Cerebellar cortex (tissue), 1 donor: ENCODE measurements around the gene RTP4.
A peak's percentile ranks its signal among the peaks of the same experiment; 100 is the strongest.

Experiments used
- DNase-seq: peaks from one replicate; pipeline ENCODE4 v3.0.0-alpha.2; 2015; ENCODE audit warnings: low spot score

The RTP4 gene, protein sequence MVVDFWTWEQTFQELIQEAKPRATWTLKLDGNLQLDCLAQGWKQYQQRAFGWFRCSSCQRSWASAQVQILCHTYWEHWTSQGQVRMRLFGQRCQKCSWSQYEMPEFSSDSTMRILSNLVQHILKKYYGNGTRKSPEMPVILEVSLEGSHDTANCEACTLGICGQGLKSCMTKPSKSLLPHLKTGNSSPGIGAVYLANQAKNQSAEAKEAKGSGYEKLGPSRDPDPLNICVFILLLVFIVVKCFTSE

DNA sequence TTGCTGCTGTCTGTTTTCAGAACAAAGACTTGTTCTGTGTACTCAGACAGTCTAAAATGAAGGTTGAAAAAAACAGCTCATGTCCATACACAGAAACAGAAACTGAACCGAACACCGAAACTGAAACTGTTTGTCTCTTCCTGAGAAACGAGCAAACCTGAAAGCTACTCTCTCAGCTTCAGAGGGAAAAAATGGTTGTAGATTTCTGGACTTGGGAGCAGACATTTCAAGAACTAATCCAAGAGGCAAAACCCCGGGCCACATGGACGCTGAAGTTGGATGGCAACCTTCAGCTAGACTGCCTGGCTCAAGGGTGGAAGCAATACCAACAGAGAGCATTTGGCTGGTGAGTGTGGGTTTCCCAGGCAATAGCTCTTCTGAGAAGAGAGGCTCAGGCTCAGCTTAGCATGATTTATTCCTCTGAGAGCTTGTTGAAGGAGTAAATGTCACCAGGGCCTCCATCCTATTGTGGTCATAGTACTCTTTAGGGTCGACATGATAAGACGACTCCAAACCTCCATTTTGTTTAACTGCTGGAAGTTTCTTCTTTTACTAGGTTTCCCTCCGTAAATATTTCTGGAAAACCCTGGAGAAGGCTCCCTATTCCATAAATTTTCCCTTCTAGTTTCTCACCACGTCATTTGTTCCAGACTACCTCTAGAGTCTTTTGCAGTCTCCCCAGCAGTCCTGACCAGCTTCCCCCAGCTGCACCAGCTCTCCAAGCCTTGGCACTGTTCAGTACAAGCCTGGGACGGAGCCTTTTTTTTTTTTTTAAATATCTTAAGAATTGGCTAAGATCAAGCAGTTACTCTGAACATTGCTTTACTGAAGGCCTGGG lies at the start of gene RTP4:
TSS of gene RTP4 (plus strand) at position 135 of the 838 bp plus-strand sequence. CDS start at position 192, 57 bp downstream.
- peak; percentile 6 for DNase-seq

DNA sequence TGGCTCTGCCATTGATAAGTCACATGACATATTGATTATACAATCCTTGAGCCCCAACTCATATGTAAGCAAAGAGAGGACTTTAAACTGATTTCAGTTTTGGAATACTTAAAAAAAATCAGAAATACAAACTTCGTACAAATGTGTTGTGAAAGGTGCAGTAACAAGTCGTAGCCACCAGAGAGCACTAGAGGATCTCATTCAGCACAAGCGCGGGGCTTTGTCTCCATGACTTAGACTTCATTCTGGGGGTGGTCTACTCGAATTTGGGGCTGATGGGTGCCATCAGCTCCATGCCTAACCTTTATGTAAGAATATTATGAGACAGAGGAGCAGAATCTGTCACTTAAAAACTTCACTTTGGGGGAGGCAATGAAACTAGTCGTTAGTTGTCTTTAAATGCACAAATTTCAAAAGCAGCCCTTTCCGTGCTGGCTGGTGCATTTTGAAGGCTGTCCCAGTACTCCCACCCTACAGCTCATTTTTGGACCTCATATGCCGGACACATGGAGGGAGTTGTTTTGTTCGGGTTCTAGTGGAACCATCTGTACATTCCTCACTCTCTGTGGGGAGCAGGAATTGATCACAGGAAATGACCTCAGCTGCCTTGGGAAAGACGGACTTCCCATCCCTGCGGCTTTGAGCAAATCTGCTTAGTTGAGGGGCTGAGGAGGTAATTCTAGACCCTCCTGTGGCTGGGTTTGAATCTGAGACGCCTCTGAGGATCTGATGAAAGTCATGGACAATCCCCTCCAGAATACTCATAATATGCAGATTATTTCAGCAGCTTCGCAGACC lies 49.2 kb upstream of the RTP4 start:
- DNase-seq, result peak; percentile 55

DNA sequence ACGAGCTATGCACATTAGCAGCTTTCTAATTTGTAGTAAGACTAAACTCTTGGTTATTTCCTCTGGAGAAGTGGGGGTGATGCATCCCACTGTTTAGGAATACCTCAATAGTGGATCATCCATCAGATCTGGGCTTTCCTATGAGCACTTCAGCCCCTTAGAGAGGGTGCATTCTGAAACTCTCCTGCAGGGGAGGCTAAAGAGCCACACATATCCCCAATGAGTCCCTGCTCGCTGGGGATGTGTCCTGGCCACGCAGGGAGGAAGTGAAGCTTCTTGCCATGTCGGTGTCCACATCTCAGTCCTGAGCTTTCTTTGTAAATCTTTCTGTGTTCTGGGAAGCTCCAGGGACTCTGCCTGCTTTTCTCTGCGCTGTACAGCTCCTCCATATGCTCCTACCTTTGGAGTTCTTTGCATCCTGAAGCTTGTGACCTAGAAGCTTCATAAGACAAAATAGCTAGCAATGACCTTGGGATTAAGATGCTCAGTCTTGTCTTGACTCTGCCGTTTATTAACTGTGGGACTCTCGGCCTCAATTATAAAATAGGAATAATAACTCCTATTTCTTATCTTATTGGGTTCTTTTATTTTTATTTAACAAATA lies 48.4 kb upstream of the RTP4 start:
- peak; percentile 53 for DNase-seq

DNA sequence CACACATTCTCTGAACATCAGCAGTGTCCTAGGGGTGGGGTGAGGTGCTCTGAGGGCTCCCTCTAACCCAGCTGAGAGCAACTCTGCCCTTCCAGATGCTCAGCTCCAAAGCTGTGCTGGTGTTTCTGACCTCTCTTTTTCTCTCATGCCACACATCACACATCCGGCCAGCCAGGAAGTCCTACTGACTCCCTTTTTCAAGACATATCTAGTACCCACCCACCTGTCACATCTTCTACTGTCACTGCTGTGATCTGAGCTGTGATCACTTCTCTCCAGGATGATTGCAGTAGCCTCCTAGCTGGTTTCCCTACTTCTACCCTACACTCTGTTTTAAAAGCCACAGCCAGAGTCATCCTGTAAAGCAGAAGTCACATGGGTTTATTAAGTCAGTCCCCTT lies 46.4 kb upstream of the RTP4 start:
- no peak for DNase-seq

DNA sequence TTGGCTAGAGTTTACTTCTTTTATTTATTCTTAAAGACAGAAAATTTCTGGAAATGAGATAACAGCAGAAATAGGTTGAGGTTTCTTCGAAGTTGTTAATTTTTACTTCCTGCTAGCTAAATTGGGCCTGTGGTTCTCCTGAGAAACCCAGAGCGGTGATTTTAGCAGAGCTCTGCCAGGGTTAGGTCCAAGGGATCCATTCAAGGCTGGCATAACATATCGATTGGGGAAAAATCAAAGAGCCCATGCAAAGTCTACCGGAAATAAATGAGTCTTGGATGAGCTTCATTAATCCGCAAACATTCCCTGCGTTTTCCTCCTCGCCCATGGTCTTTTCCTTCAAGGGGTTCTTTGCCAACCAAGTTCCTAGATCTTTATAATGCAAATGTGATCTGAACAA lies 45.9 kb upstream of the RTP4 start:
- DNase-seq, result no peak

DNA sequence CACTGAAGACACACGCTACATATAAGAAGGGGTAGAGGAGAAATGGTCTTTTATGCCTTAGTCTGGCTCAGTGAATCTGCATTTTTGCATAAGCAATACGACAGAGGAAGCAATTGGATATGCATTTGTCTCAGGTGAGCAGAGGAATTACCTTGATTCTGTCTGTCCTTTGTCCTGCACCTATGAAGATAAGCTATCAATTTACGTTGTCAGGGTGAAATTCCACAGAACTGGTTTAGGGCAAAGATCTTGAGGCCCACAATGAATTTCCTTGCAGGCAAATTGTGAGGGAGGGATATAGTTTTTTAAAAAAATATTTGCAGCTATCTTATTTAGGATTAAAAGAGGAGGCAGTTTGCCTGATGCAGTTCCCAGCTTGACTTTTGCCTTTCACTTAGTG lies 45.1 kb upstream of the RTP4 start:
- no peak for DNase-seq

DNA sequence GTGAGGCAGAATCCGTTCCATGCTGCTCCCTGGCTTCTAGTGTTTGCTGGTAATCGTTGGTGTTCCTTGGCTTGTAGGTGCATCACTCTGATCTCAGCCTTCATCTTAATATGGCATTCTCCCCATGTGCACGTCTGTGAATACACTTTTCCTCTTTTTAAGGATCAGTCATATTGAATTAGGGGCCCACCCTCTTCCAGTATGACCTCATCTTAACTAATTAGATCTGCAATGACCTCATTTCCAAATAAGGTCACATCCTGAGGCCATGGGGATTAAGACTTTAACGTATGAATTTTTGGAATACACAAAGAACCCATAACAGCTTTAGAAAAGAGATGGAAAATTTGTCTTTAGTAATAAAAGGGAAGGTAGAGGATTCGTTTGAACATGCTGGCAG lies 42.6 kb upstream of the RTP4 start:
- no peak for DNase-seq

DNA sequence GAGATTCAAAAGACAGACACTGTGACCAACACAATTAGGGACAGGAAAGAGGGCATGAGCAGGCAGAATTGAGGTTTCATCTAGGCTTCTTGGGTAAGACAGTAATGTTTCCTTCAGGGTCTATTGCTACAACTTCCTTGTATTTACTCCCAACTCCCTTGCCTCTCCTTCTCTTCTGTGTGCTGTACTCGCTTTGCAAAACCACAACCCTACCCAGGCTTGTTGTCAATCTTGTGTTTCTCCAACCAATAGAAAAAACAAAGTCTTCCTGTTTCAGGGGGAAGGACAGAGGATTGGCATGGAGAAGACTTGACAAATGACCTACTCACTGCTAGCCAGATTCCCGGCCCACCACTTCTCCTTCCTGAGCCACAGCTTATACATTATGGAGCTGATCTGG lies 40.3 kb upstream of the RTP4 start:
- no peak for DNase-seq

DNA sequence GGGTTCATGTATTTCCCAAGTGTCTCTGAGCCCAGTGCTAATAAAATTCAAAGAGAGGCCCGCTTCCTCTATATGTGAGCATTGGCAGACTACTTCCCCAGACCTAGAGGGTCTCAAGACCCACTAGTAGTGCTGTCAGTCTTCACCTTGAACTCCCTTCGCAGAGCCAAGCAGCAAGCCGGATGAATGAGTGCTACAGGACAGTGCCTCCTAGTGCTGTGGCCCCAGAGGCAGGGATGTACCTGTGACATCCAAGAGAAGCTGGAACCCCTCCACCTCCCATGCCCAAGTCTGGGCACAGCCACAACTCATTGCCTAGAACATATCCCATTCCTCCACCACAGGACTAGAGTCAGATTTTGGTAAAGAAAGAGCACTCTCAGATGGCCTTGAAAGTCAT lies 39.5 kb upstream of the RTP4 start:
- DNase-seq, result no peak

DNA sequence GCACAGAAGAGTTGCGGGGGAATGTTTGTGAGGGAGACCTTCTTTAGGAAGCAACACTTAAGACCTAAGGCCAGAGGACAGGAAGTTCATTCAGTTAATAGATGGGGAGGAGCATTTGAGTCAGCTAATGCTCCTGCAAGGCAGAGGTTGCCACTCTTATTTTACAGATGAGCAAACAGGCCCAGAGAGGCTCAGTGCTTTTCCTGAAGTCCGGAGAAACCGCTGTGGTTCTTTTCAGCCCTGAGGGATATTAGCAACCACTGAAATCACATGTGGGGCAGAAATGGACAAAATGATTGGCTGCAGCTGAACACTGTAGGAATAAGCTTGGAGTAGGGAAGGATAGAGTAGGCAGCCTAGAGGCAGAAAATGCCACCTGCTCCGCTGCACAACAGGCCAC lies 33.3 kb upstream of the RTP4 start:
- no peak for DNase-seq

DNA sequence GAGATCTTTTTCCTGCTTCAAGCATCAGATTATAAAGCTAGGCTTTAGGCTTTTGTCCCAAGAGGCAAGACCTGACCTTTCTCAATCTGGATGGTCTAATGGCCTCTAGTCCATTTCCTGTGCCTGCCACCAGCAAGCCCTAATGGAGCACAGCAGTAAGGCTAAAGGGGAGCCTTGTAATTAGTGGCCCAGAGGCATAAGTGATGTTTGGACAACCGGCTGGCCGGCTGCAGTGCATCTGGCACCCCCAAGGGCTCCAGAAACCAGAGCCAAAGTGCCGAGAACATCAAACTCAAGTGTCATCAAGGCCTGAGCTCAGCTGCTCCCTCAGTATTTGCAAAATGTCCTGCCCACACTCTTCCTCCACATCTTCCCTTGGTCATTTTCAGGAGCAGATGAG lies 31.9 kb upstream of the RTP4 start:
- DNase-seq, result no peak

DNA sequence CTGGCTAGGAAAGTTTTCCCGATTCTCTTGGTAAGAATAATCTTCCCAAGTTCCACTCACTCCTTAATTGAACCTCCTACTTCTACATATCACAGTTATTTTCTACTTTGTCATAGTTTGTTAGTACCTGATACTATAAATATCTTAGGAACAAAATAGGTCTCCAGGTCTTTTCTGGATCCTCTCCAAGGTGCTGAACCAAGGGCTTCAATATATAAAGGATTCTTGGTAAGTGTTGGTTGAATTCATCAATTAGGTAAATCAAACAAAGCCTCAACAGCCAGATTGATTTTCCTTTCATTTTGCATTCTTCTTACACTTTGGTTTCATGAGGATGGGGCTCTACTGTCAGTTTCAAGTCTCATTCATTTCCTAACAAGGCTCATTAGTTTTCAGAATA lies 27.6 kb upstream of the RTP4 start:
- DNase-seq, result no peak

DNA sequence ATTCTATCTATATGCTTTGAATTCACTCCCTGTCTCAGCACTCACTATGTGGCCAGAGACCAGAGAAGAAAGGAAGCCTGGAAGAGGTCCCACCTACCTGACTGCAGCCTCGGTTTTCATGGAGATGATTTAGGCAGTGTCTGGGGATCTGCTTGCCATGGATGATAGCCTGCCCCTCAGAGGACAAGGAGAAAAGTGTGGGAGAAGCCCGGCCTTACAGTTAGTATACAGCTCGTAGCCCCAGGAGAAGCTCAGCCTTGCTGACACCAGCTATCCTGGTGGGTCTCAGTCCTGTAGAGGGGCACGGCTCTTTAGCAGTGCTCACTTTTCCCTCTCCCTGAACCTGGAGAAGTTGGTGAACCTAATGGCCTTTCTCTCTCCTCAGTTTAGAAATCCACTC lies 25.9 kb upstream of the RTP4 start:
- DNase-seq, result no peak

DNA sequence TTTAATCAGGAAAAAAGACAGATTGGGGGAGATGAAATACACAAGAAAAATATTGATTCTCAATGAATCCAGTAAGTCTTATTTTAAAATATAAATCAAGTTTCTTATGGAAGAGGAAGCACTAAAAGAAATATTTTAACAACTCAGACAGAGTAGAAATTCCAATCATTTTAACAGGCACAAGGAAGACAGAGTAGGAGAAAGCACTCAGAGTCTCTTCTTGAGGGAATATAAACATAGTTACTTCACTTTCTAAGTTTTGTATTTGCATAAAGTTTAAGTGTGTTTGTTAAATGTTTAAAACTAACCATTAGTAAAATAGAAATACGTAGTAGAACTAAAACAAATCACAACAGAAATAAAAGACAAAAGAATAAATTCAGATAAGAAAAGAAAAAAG lies 24.5 kb upstream of the RTP4 start:
- DNase-seq, result no peak

DNA sequence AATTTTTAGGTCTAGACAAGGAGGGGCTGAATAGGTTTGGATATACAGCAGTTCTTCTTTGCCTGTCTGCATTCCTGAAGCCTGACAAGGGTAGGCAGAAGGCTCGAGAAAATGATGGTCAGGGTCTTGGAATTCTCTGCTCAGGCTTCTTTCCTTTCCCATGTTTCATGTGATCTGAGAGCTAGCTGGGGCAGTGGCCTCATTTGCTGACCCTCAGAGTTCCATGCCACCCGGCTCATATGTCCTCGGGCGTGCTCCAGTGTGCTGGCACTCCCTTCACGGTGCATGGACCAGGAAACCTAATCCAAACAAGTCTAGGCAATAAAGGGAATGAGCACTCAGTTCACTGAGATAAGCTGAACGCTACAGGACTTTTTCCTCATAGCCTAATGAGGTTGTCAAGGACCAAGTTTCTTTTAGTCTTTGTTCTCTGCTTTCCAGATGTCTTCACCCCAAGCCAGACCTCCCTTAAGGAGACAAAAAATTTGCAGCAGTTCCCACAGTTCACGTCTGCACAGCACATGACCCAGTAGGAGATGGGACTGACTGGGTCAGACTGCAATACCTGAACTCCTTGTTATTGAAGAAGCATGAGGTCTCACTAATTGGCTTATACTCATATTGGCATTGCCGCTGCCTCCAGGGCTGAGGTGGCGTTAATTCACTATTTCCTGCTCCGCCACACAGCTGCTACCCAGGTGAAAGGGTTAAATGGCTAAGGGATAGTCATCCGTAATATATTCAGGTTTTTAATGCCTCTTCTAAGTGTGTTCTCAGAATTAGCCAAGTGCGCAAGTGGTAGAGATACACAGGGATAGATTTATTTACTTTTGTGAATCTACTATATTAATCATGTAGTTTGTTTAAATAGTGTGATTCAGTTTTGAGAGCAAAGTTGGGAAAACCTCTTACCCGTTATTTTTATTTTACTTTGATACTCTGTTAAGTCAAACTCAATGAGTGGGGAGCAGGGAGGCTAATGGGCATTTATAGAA lies 15.3 kb upstream of the RTP4 start:
- no peak for DNase-seq

DNA sequence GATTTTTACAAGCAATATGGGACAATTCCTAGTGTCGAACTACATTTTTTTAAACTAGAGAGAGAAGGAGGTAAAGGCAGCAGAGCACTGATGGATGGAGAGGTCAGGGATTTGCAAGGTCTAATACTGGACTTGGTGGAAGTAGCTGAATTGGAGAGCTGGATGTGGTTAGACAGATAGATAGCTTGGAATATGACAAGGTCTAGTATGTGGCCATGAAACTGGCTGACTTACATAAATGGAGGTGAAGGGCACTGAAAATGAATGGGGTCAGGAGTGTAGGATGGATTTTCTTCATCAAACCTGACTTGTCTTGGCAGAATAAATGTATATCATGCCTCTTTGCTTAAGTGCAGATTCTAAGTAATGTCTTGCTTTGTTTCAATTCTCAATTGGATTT lies 10.1 kb upstream of the RTP4 start:
- DNase-seq, result no peak

DNA sequence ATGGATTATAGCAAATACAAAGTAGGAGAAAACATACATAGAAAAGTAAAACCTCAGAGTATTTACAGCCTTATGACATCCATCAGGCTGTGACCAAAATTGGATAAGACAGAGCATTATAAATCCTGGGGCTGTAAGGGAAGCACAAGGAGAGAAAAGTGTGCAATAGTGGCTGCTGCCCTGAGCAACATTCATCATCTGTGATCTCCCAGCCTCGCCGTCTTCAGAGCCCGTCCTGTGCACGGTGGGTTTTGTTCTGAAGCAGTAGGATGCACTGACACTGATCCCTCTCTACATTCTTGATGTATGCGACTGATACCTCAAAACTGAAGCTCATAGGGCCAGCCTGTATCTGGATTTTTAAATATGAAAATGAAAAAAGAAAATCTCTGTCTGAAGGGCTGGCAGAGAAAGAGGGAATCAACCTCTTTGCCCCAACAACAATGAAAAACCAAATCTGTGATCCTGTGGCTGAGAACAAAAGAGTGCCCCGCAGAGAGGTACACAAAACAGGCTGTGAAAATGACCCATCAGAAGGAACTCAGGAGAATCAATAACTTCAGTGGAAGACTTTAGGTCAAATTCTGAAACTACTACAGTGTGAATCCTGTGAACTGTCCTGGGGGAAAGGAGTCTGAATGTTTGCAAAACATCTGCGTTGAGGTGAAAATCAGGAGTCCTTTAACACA lies 8.2 kb upstream of the RTP4 start:
- DNase-seq, result no peak

DNA sequence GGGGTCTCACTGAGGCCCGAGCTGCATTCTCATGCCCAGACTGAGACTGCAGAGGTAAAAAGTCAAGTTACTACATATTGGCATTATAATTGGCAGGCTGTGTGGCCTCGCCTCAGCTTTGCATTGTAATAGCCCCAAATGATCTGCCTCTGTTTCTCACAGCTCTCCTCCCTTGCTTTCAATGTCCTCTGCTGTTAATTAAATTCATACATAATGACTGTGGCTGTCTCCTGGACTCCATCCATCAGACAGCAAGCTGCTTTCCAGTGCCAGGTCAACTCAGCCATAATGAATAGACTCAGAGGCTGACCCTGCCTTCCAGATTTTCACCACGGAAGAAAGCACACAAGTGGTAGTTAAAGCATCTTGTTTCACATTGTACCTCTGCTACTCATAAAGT lies 7.6 kb upstream of the RTP4 start:
- DNase-seq, result peak; percentile 3

DNA sequence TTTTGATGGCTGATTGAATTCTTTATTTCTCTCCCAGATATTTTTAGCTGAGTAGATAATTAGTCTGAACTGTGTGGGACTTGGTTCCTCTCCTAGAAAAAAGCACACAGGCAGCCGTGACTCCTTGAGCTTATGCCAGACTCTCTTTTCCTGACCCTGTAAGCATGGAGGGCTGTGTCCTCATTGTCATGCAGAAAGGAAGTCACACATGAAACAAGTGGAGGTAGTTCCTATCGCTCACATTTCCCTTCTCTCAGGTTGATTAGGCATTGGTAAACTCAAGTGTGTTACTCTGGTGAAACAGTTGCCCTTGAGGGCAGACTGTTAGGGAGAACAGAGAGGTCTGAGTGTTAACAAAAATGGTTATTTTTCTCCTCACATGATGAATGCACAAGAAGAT lies 6.3 kb upstream of the RTP4 start:
- no peak for DNase-seq

DNA sequence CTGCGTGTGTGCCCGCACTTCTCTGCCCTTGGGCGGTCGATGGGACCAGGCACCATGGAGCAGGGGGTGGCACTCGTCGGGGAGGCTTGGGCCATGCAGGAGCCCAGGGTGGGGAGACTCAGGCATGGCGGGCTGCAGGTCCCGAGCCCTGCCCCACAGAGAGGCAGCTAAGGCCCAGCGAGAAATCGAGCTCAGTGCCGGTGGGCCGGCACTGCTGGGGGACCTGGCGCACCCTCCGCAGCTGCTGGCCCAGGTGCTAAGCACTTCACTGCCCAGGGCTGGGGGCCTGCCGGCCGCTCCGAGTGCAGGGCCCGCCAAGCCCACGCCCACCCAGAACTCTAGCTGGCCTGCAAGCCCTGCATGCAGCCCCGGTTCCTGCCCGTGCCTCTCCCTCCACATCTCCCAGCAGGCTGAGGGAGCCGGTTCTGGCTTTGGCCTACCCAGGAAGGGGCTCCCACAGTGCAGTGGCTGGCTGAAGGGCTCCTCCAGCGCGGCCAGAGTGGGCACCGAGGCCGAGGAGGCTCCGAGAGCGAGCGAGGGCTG lies 553 bp upstream of the RTP4 start:
- no peak for DNase-seq
